HUES64 (cell line): ENCODE results near the gene RBP3.

Experiments
- H3K27ac ChIP-seq: 2 replicates; pipeline ENCODE4 v1.7.0; 2013; ENCODE audit warnings: low read depth, low read length, inconsistent platforms
- H3K27me3 ChIP-seq: 2 replicates; pipeline ENCODE4 v1.6.1; 2013; ENCODE audit warnings: mild to moderate bottlenecking, low read length; ENCODE audit not compliant: insufficient read depth
- H3K36me3 ChIP-seq: 2 replicates; pipeline ENCODE4 v1.6.1; 2013; ENCODE audit warnings: mild to moderate bottlenecking, low read length; ENCODE audit not compliant: insufficient read depth
- H3K4me1 ChIP-seq: 2 replicates; pipeline ENCODE4 v1.6.1; 2013; ENCODE audit warnings: mild to moderate bottlenecking, low read length, moderate library complexity; ENCODE audit not compliant: insufficient read depth
- H3K4me3 ChIP-seq: 2 replicates; pipeline ENCODE4 v1.5.1; 2013; ENCODE audit warnings: mild to moderate bottlenecking, low read length, moderate library complexity
- H3K9ac ChIP-seq: 2 replicates; pipeline ENCODE4 v1.6.1; 2013; ENCODE audit warnings: mild to moderate bottlenecking, low read depth, low read length
- H3K9me3 ChIP-seq: 2 replicates; pipeline ENCODE4 v1.6.1; 2013; ENCODE audit warnings: low read depth, low read length; ENCODE audit not compliant: insufficient read depth
- WGBS: fragments of 150-250, 120-280 bp; methylation state at CpG from one replicate; pipeline ENCODE4 v1.1.7; 2013; ENCODE audit warnings: missing lambda C conversion rate; 5-methylcytosine and 5-hydroxymethylcytosine counted together

The RBP3 gene

GRCh38 chr10:47319784-47320183, 28.4 kb upstream of the RBP3 start:
- no peaks in the 10 kb centered on the region for H3K27me3 ChIP-seq
- H3K4me3 ChIP-seq: no peak overlapping the region
- no peak overlapping the region for H3K27ac ChIP-seq
- no peak overlapping the region for H3K9ac ChIP-seq
- H3K4me1 ChIP-seq: no peaks in the 10 kb centered on the region
- no peaks in the 10 kb centered on the region for H3K36me3 ChIP-seq
- 92% methylated on average over 8 of the region's 8 CpGs for WGBS
- no peaks in the 10 kb centered on the region for H3K9me3 ChIP-seq

- Histone ChIP-seq H3K27ac (no peak overlapping the region), H3K36me3 (no peaks in the 10 kb centered on the region), H3K4me3 (no peak overlapping the region), H3K9ac (no peak overlapping the region), H3K9me3 (no peaks in the 10 kb centered on the region), H3K4me1 (no peaks in the 10 kb centered on the region), H3K27me3 (no peaks in the 10 kb centered on the region; the same call in 1 of the 2 replicates)
- WGBS: 89% methylated on average over 6 of the region's 6 CpGs
Measured at GRCh38 chr10:47320812-47321211, 27.4 kb upstream of the RBP3 start.

GRCh38 chr10:47321521-47322195, 26.5 kb upstream of the RBP3 start:
- H3K36me3 ChIP-seq: no peaks in the 10 kb centered on the region
- H3K9me3 ChIP-seq: no peaks in the 10 kb centered on the region
- no peak overlapping the region for H3K27ac ChIP-seq
- H3K4me3 ChIP-seq: no peak overlapping the region
- H3K27me3 ChIP-seq: no peaks in the 10 kb centered on the region; the same call in 1 of the 2 replicates
- WGBS: 93% methylated on average over 8 of the region's 8 CpGs
- H3K4me1 ChIP-seq: no peaks in the 10 kb centered on the region
- H3K9ac ChIP-seq: no peak overlapping the region

- Histone ChIP-seq H3K27ac (no peak within 1 kb of the TSS), H3K36me3 (no peaks in the 10 kb centered on the region), H3K9me3 (no peaks in the 10 kb centered on the region), H3K4me3 (no peak within 1 kb of the TSS), H3K27me3 (no peaks in the 10 kb centered on the region; the same call in 1 of the 2 replicates), H3K9ac (no peak within 1 kb of the TSS), H3K4me1 (no peaks in the 10 kb centered on the region)
- 94% methylated on average over 35 of the region's 35 CpGs for WGBS
Measured at GRCh38 chr10:47322300-47323061, 25.7 kb upstream of the RBP3 start, which contains the start of gene GDF2. Gene GDF2, plus strand, starts transcription at chr10:47322454. Its CDS starts 215 bp downstream, at chr10:47322669.

DNA sequence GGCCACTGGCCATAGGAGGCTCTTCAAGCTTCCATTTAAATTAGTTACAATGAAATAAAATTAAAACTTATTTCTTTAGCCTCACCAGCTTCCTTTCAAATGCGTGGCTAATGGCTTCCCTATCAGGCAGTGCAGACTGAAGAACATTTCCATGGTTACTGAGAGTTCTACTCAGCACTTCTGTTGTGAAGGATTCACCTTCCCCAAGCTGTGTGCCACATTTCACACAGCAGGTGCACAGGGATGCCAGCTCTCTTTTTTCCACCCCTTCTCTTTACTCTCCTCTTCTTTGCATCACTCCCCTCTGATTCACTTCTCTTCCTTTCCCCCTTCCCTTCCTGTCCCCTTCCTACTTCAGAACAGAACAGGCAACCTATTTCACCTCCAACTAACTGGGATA, 25.1 kb upstream of the RBP3 start:
- no peaks in the 10 kb centered on the region for H3K9me3 ChIP-seq
- no peak overlapping the region for H3K9ac ChIP-seq
- no peak overlapping the region for H3K4me3 ChIP-seq
- no peaks in the 10 kb centered on the region for H3K4me1 ChIP-seq
- no peak overlapping the region for H3K27ac ChIP-seq
- 91% methylated on average over 1 of the region's 1 CpG for WGBS
- H3K27me3 ChIP-seq: no peaks in the 10 kb centered on the region; the same call in 1 of the 2 replicates
- no peaks in the 10 kb centered on the region for H3K36me3 ChIP-seq

DNA sequence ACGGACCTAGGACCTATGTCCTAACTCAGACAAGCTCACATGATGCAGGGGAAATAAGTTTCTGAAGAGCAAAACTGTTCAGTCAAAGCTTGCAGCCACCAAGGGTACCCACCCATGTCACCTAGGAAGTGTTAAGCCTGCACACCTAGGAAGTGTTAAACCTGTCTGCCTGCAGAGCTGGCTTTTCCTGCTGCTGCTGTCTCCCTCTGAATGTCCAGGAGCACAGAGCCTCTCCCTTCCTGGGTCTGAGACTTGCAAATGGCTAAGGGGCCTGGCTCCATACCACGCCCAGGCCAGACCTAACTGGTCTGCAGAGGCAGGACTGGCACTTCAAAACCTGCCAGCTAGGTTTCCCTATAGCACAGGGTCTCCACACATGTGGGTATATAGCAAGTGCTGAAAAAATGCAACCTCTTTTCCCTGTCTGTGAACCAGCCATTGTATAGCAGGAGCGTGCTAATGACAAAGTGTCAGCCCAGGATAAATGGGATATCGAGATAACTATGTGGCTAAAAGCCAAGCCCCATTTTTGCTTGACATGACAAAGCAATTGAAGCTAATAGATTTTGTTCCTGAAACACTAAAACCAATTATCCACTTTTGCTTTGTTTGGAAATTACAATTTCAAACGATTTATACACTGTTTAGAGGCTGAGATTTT, 24.4 kb upstream of the RBP3 start:
- Histone ChIP-seq H3K36me3 (no peaks in the 10 kb centered on the region), H3K27me3 (no peaks in the 10 kb centered on the region; the same call in 1 of the 2 replicates), H3K9ac (no peak overlapping the region), H3K9me3 (no peaks in the 10 kb centered on the region), H3K4me1 (no peaks in the 10 kb centered on the region), H3K4me3 (no peak overlapping the region), H3K27ac (no peak overlapping the region)
- 95% methylated on average over 4 of the region's 5 CpGs for WGBS

DNA sequence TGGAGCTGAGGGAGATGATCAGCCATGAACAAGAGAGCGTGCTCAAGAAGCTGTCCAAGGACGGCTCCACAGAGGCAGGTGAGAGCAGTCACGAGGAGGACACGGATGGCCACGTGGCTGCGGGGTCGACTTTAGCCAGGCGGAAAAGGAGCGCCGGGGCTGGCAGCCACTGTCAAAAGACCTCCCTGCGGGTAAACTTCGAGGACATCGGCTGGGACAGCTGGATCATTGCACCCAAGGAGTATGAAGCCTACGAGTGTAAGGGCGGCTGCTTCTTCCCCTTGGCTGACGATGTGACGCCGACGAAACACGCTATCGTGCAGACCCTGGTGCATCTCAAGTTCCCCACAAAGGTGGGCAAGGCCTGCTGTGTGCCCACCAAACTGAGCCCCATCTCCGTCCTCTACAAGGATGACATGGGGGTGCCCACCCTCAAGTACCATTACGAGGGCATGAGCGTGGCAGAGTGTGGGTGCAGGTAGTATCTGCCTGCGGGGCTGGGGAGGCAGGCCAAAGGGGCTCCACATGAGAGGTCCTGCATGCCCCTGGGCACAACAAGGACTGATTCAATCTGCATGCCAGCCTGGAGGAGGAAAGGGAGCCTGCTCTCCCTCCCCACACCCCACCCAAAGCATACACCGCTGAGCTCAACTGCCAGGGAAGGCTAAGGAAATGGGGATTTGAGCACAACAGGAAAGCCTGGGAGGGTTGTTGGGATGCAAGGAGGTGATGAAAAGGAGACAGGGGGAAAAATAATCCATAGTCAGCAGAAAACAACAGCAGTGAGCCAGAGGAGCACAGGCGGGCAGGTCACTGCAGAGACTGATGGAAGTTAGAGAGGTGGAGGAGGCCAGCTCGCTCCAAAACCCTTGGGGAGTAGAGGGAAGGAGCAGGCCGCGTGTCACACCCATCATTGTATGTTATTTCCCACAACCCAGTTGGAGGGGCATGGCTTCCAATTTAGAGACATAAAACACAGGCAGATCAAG, 22.6 kb upstream of the RBP3 start:
- H3K9me3 ChIP-seq: no peaks in the 10 kb centered on the region
- 96% methylated on average over 29 of the region's 30 CpGs for WGBS
- H3K4me1 ChIP-seq: no peaks in the 10 kb centered on the region
- no peaks in the 10 kb centered on the region for H3K36me3 ChIP-seq
- no peaks in the 10 kb centered on the region; the same call in 1 of the 2 replicates for H3K27me3 ChIP-seq
- H3K4me3 ChIP-seq: no peak overlapping the region
- no peak overlapping the region for H3K27ac ChIP-seq
- no peak overlapping the region for H3K9ac ChIP-seq

DNA sequence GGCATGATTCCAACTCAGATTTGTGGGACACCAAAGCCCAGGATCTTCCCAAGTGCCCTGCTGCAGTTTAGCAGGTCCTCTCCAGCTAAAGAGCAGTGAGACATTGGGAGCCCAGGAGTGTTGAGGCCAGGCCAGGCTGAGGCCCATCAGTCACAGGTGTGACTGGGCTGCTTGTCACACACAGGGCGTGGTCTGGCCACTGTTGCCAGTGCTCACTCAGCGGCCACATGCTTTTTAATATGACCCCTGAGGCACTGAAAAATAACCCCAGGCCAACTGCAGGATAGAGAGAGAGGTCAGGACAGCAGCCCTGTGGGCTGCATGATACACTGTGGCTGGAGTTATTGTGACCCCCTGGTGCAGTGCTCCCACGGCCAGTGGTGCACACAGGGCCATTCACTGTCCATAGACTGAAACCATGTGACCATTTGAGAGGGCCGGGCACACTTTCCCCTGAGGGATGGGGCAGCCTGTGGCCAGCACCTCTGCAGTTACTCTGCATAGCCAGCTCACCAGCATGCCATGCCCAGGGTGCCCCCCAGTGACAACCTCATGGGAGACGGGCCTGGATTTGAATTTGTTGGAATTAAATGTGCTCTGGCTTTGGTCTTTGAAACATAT, 21.7 kb upstream of the RBP3 start:
- WGBS: 89% methylated on average over 5 of the region's 5 CpGs
- no peaks in the 10 kb centered on the region for H3K9me3 ChIP-seq
- no peak overlapping the region for H3K27ac ChIP-seq
- no peak overlapping the region for H3K4me3 ChIP-seq
- no peaks in the 10 kb centered on the region for H3K36me3 ChIP-seq
- no peak overlapping the region for H3K9ac ChIP-seq
- H3K27me3 ChIP-seq: no peaks in the 10 kb centered on the region; the same call in 1 of the 2 replicates
- H3K4me1 ChIP-seq: no peaks in the 10 kb centered on the region

DNA sequence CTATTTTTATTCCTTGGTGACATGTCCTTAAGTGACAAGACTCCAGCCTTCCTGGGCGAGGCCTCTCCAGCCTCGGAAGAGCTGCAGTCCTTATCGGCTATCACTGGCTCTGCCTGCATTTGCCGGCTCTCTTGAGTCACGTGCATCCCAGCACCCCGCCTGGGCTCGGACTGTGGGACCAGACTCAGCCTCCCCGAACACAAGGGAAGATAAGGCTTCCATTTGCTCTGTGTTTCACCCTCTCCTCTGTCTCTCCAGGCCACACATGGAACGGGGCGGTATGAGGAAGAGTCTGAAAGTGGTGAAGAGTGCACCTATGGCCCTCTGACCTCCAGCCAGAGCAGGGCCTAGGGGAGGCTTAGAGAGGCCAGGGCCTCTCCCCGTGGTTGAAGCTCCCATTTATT, 21.2 kb upstream of the RBP3 start:
- Histone ChIP-seq H3K4me3 (no peak overlapping the region), H3K4me1 (no peaks in the 10 kb centered on the region), H3K36me3 (no peaks in the 10 kb centered on the region), H3K27me3 (no peaks in the 10 kb centered on the region; the same call in 1 of the 2 replicates), H3K9me3 (no peaks in the 10 kb centered on the region), H3K9ac (no peak overlapping the region), H3K27ac (no peak overlapping the region)
- WGBS: 92% methylated on average over 11 of the region's 11 CpGs

DNA sequence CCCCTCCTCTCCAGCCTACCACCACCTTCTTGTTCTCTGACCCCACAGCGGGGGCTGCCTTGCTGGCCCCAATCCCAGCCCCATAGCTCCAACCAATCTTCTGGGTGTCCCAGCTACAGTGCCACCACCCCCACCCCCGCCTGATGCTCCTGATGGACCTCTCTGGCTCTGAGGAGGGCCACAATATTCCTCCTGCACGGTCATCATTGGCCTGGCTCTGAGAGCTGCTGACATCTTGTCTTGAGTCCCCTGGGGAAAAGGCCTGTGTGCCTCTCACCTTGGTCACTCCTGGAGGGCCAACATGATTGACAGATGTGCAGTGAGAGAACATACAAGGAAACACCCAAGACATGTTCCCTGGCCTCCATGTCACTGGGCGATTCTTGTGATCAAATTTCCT, 18.3 kb upstream of the RBP3 start:
- Histone ChIP-seq H3K27me3 (peaks cover 2% of the 10 kb centered on the region; the same call in 1 of the 2 replicates), H3K9me3 (no peaks in the 10 kb centered on the region), H3K9ac (no peak overlapping the region), H3K36me3 (no peaks in the 10 kb centered on the region), H3K4me1 (no peaks in the 10 kb centered on the region), H3K4me3 (no peak overlapping the region), H3K27ac (no peak overlapping the region)
- WGBS: 92% methylated on average over 4 of the region's 4 CpGs
